ENCODE results near the gene ZNF605.

- TF ChIP-seq, protein P1, sequence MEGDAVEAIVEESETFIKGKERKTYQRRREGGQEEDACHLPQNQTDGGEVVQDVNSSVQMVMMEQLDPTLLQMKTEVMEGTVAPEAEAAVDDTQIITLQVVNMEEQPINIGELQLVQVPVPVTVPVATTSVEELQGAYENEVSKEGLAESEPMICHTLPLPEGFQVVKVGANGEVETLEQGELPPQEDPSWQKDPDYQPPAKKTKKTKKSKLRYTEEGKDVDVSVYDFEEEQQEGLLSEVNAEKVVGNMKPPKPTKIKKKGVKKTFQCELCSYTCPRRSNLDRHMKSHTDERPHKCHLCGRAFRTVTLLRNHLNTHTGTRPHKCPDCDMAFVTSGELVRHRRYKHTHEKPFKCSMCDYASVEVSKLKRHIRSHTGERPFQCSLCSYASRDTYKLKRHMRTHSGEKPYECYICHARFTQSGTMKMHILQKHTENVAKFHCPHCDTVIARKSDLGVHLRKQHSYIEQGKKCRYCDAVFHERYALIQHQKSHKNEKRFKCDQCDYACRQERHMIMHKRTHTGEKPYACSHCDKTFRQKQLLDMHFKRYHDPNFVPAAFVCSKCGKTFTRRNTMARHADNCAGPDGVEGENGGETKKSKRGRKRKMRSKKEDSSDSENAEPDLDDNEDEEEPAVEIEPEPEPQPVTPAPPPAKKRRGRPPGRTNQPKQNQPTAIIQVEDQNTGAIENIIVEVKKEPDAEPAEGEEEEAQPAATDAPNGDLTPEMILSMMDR (conservative IDR thresholded peaks at IDR 0.05) = no peak
- TF ChIP-seq ZFX (IDR thresholded peaks at IDR 0.05) = no peak
Measured at GRCh38 chr12:132872975-132873421, 83.1 kb downstream of the ZNF605 start.

Data from C4-2B (cell line).